GM23338 (cell line): ENCODE results near the gene TRIAP1.

ENCODE experiments used
- CREB1 ChIP-seq: fragments of 250-450 bp; sonication (Bioruptor Pico); IDR thresholded peaks from 2 replicates; pipeline ENCODE4 v1.5.0; 2020; ENCODE audit warnings: low read depth, mild to moderate bottlenecking, moderate library complexity
- EZH2 ChIP-seq: fragments of 200-600 bp; sonication (generic); IDR thresholded peaks from one replicate; pipeline ENCODE4 v1.8.0; 2017; ENCODE audit warnings: antibody characterized with exemption, mild to moderate bottlenecking, low read depth; ENCODE audit not compliant: unreplicated experiment
- EZH2phosphoT487 ChIP-seq: fragments of 200-600 bp; sonication (generic); IDR thresholded peaks from one replicate; pipeline ENCODE4 v1.8.1; 2018; ENCODE audit warnings: antibody characterized with exemption; ENCODE audit not compliant: unreplicated experiment
- JUNB ChIP-seq: IDR thresholded peaks from one replicate; pipeline ENCODE4 v1.6.1; 2016; ENCODE audit warnings: antibody characterized with exemption; ENCODE audit not compliant: unreplicated experiment
- NANOG ChIP-seq: IDR thresholded peaks from 2 replicates; pipeline ENCODE4 v1.6.1; 2016; ENCODE audit warnings: antibody characterized with exemption, borderline replicate concordance
- POLR2AphosphoS5 ChIP-seq: IDR thresholded peaks from 2 replicates; pipeline ENCODE4 v1.6.1; 2016; ENCODE audit warnings: antibody characterized with exemption, low read depth
- STAT1 ChIP-seq: IDR thresholded peaks from one replicate; pipeline ENCODE4 v1.6.1; 2016; ENCODE audit warnings: antibody characterized with exemption; ENCODE audit not compliant: unreplicated experiment
- ZNF114 ChIP-seq: fragments of 250-450 bp; sonication (Bioruptor Pico); IDR thresholded peaks from 2 replicates; pipeline ENCODE4 v1.5.0; 2020; ENCODE audit warnings: mild to moderate bottlenecking, moderate library complexity
- ZNF331 ChIP-seq: fragments of 250-450 bp; sonication (Bioruptor Pico); IDR thresholded peaks from 2 replicates; pipeline ENCODE4 v1.5.0; 2020; ENCODE audit warnings: low read depth, mild to moderate bottlenecking, moderate library complexity
- TF ChIP-seq, protein P1 (sequence below), 2 experiments: fragments of 200-600 bp in 1 of 2; sonication (generic) in 1 of 2; conservative IDR thresholded peaks; 2 replicates each; pipeline versions ENCODE4 v1.5.1 to v1.6.1; 2016 to 2017; ENCODE audit warnings: antibody characterized with exemption in 2 of 2, low read depth in 2 of 2, mild to moderate bottlenecking in 2 of 2, moderate library complexity in 1 of 2
- TF ChIP-seq, protein P2 (sequence below): IDR thresholded peaks from one replicate; pipeline ENCODE4 v1.6.1; 2018; ENCODE audit warnings: antibody characterized with exemption; ENCODE audit not compliant: unreplicated experiment
- TF ChIP-seq, protein P3 (sequence below): IDR thresholded peaks from 2 replicates; pipeline ENCODE4 v1.6.1; 2016; ENCODE audit warnings: antibody characterized with exemption
- TF ChIP-seq, protein P4 (sequence below): fragments of 250-450 bp; sonication (Bioruptor Pico); IDR thresholded peaks from 2 replicates; pipeline ENCODE4 v1.5.0; 2020; ENCODE audit warnings: mild to moderate bottlenecking, moderate library complexity

DNA sequence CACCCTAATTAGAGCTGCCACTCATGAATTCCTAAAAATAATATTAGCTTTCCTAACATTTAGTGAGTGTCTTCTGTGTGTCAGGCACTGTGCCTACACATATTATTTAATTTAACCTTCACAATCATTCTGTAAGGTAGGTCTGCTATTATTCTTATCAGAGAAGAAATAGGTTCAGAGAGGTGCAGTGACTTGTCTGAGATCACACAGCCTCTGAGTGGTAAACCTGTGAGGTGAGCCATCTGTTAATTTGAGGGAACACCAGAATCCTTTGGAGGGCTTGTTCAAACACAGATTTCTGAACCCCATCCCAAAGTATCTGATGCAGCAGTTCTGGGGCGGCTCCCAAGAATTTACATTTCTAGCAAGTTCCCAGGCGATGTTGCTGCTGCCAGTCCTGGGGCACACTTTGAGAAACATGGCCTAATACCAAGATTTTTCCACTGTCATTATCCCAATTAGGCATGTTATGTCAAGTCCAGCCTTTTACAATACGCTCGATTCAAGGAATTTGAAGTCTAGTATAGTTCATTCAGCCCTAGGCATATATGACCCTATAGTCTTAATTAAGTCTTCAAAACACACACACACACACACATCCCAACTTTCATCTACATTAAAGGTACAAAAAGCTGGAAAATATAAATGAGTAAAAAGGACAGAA is 28.1 kb downstream of the TRIAP1 start:
- TF ChIP-seq, protein P1, sequence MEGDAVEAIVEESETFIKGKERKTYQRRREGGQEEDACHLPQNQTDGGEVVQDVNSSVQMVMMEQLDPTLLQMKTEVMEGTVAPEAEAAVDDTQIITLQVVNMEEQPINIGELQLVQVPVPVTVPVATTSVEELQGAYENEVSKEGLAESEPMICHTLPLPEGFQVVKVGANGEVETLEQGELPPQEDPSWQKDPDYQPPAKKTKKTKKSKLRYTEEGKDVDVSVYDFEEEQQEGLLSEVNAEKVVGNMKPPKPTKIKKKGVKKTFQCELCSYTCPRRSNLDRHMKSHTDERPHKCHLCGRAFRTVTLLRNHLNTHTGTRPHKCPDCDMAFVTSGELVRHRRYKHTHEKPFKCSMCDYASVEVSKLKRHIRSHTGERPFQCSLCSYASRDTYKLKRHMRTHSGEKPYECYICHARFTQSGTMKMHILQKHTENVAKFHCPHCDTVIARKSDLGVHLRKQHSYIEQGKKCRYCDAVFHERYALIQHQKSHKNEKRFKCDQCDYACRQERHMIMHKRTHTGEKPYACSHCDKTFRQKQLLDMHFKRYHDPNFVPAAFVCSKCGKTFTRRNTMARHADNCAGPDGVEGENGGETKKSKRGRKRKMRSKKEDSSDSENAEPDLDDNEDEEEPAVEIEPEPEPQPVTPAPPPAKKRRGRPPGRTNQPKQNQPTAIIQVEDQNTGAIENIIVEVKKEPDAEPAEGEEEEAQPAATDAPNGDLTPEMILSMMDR (conservative IDR thresholded peaks at IDR 0.05; ENCODE audit: low read depth in 2 of 2): no peak
- TF ChIP-seq, protein P2, sequence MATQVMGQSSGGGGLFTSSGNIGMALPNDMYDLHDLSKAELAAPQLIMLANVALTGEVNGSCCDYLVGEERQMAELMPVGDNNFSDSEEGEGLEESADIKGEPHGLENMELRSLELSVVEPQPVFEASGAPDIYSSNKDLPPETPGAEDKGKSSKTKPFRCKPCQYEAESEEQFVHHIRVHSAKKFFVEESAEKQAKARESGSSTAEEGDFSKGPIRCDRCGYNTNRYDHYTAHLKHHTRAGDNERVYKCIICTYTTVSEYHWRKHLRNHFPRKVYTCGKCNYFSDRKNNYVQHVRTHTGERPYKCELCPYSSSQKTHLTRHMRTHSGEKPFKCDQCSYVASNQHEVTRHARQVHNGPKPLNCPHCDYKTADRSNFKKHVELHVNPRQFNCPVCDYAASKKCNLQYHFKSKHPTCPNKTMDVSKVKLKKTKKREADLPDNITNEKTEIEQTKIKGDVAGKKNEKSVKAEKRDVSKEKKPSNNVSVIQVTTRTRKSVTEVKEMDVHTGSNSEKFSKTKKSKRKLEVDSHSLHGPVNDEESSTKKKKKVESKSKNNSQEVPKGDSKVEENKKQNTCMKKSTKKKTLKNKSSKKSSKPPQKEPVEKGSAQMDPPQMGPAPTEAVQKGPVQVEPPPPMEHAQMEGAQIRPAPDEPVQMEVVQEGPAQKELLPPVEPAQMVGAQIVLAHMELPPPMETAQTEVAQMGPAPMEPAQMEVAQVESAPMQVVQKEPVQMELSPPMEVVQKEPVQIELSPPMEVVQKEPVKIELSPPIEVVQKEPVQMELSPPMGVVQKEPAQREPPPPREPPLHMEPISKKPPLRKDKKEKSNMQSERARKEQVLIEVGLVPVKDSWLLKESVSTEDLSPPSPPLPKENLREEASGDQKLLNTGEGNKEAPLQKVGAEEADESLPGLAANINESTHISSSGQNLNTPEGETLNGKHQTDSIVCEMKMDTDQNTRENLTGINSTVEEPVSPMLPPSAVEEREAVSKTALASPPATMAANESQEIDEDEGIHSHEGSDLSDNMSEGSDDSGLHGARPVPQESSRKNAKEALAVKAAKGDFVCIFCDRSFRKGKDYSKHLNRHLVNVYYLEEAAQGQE: no peak
- no peak for TF ChIP-seq EZH2
- TF ChIP-seq CREB1 (CRISPR knock-in tag): no peak
- no peak for TF ChIP-seq EZH2phosphoT487
- no peak for TF ChIP-seq POLR2AphosphoS5
- no peak for TF ChIP-seq JUNB
- TF ChIP-seq ZNF331 (CRISPR knock-in tag): no peak
- TF ChIP-seq, protein P3, sequence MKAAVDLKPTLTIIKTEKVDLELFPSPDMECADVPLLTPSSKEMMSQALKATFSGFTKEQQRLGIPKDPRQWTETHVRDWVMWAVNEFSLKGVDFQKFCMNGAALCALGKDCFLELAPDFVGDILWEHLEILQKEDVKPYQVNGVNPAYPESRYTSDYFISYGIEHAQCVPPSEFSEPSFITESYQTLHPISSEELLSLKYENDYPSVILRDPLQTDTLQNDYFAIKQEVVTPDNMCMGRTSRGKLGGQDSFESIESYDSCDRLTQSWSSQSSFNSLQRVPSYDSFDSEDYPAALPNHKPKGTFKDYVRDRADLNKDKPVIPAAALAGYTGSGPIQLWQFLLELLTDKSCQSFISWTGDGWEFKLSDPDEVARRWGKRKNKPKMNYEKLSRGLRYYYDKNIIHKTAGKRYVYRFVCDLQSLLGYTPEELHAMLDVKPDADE: no peak
- TF ChIP-seq STAT1: no peak
- TF ChIP-seq NANOG: no peak
- TF ChIP-seq, protein P4, sequence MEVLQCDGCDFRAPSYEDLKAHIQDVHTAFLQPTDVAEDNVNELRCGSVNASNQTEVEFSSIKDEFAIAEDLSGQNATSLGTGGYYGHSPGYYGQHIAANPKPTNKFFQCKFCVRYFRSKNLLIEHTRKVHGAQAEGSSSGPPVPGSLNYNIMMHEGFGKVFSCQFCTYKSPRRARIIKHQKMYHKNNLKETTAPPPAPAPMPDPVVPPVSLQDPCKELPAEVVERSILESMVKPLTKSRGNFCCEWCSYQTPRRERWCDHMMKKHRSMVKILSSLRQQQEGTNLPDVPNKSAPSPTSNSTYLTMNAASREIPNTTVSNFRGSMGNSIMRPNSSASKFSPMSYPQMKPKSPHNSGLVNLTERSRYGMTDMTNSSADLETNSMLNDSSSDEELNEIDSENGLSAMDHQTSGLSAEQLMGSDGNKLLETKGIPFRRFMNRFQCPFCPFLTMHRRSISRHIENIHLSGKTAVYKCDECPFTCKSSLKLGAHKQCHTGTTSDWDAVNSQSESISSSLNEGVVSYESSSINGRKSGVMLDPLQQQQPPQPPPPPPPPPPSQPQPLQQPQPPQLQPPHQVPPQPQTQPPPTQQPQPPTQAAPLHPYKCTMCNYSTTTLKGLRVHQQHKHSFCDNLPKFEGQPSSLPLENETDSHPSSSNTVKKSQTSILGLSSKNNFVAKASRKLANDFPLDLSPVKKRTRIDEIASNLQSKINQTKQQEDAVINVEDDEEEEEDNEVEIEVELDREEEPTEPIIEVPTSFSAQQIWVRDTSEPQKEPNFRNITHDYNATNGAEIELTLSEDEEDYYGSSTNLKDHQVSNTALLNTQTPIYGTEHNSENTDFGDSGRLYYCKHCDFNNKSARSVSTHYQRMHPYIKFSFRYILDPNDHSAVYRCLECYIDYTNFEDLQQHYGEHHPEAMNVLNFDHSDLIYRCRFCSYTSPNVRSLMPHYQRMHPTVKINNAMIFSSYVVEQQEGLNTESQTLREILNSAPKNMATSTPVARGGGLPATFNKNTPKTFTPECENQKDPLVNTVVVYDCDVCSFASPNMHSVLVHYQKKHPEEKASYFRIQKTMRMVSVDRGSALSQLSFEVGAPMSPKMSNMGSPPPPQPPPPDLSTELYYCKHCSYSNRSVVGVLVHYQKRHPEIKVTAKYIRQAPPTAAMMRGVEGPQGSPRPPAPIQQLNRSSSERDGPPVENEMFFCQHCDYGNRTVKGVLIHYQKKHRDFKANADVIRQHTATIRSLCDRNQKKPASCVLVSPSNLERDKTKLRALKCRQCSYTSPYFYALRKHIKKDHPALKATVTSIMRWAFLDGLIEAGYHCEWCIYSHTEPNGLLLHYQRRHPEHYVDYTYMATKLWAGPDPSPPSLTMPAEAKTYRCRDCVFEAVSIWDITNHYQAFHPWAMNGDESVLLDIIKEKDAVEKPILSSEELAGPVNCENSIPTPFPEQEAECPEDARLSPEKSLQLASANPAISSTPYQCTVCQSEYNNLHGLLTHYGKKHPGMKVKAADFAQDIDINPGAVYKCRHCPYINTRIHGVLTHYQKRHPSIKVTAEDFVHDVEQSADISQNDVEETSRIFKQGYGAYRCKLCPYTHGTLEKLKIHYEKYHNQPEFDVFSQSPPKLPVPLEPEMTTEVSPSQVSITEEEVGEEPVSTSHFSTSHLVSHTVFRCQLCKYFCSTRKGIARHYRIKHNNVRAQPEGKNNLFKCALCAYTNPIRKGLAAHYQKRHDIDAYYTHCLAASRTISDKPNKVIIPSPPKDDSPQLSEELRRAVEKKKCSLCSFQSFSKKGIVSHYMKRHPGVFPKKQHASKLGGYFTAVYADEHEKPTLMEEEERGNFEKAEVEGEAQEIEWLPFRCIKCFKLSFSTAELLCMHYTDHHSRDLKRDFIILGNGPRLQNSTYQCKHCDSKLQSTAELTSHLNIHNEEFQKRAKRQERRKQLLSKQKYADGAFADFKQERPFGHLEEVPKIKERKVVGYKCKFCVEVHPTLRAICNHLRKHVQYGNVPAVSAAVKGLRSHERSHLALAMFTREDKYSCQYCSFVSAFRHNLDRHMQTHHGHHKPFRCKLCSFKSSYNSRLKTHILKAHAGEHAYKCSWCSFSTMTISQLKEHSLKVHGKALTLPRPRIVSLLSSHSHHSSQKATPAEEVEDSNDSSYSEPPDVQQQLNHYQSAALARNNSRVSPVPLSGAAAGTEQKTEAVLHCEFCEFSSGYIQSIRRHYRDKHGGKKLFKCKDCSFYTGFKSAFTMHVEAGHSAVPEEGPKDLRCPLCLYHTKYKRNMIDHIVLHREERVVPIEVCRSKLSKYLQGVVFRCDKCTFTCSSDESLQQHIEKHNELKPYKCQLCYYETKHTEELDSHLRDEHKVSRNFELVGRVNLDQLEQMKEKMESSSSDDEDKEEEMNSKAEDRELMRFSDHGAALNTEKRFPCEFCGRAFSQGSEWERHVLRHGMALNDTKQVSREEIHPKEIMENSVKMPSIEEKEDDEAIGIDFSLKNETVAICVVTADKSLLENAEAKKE (CRISPR knock-in tag): no peak
- TF ChIP-seq ZNF114 (CRISPR knock-in tag): no peak
